GM12891 (cell line): ENCODE measurements around the gene TBCD.

Experiments
- PAX5 ChIP-seq: IDR thresholded peaks from 2 replicates; pipeline ENCODE4 v1.6.1; 2011; ENCODE audit warnings: low read length, moderate library complexity, mild to moderate bottlenecking; ENCODE audit not compliant: insufficient read depth, severe bottlenecking
- POLR2A ChIP-seq: IDR thresholded peaks from 2 replicates; pipeline ENCODE4 v1.6.1; 2011; ENCODE audit warnings: low read depth, low read length, control low read depth
- POLR2AphosphoS5 ChIP-seq: IDR thresholded peaks from 2 replicates; pipeline ENCODE4 v1.6.1; 2011; ENCODE audit warnings: low read depth, low read length, control low read depth
- SPI1 ChIP-seq: IDR thresholded peaks from 2 replicates; pipeline ENCODE4 v1.6.1; 2011; ENCODE audit warnings: low read depth, low read length, control low read depth
- TAF1 ChIP-seq: IDR thresholded peaks from 2 replicates; pipeline ENCODE4 v1.6.1; 2011; ENCODE audit warnings: low read depth, low read length, control low read depth

- TF ChIP-seq POLR2A (no peak), POLR2AphosphoS5 (no peak), TAF1 (no peak), SPI1 (no peak), PAX5 (no peak)
These were observed 19.6 kb upstream of the TBCD start for GRCh38 chr17:82732118-82732743.
